MM.1S (cell line): ENCODE data around the gene LCN12.

Experiments used
- DNase-seq: peaks from one replicate; pipeline ENCODE4 v3.0.0-alpha.2; 2015
- H2AFZ ChIP-seq: fragments of 300-600 bp; sonication (generic); 2 replicates; pipeline ENCODE4 v1.6.0; 2016; ENCODE audit warnings: antibody characterized with exemption, low read length
- H3F3A ChIP-seq: fragments of 300-600 bp; sonication (generic); 2 replicates; pipeline ENCODE4 v1.6.1; 2016; ENCODE audit warnings: mild to moderate bottlenecking, antibody characterized with exemption, low read length, moderate library complexity, mixed read lengths; ENCODE audit not compliant: insufficient read depth
- H3K27ac ChIP-seq: fragments of 300-600 bp; sonication (generic); 2 replicates; pipeline ENCODE4 v1.5.1; 2016; ENCODE audit warnings: mild to moderate bottlenecking, low read length
- H3K27me3 ChIP-seq: fragments of 300-600 bp; sonication (generic); replicated peaks from 2 replicates; pipeline ENCODE4 v1.6.0; 2016; ENCODE audit warnings: low read length; ENCODE audit not compliant: insufficient read depth
- H3K36me3 ChIP-seq: fragments of 300-600 bp; sonication (generic); replicated peaks from 2 replicates; pipeline ENCODE4 v1.6.1; 2016; ENCODE audit warnings: mild to moderate bottlenecking, low read length, mixed read lengths; ENCODE audit not compliant: insufficient read depth
- H3K4me1 ChIP-seq: fragments of 300-600 bp; sonication (generic); 2 replicates; pipeline ENCODE4 v1.6.1; 2016; ENCODE audit warnings: low read length, mixed read lengths
- H3K4me2 ChIP-seq: fragments of 300-600 bp; sonication (generic); 2 replicates; pipeline ENCODE4 v1.6.0; 2016; ENCODE audit warnings: low read depth, low read length
- H3K4me3 ChIP-seq: fragments of 300-600 bp; sonication (generic); 2 replicates; pipeline ENCODE4 v1.5.1; 2016; ENCODE audit warnings: low read length, mixed read lengths
- H3K79me2 ChIP-seq: fragments of 300-600 bp; sonication (generic); 2 replicates; pipeline ENCODE4 v1.6.1; 2016; ENCODE audit warnings: mixed run types, low read length, mixed read lengths
- H3K9ac ChIP-seq: fragments of 300-600 bp; sonication (generic); 2 replicates; pipeline ENCODE4 v1.6.1; 2016; ENCODE audit warnings: low read length, mixed read lengths
- H3K9me2 ChIP-seq: fragments of 300-600 bp; sonication (generic); replicated peaks from 2 replicates; pipeline ENCODE4 v1.6.1; 2016; ENCODE audit warnings: mild to moderate bottlenecking, low read length, mixed read lengths; ENCODE audit not compliant: insufficient read depth
- H3K9me3 ChIP-seq: fragments of 300-600 bp; sonication (generic); replicated peaks from 2 replicates; pipeline ENCODE4 v1.6.1; 2016; ENCODE audit warnings: mild to moderate bottlenecking, low read length, mixed read lengths; ENCODE audit not compliant: insufficient read depth
- H4K20me1 ChIP-seq: fragments of 300-600 bp; sonication (generic); 2 replicates; pipeline ENCODE4 v1.6.1; 2016; ENCODE audit warnings: mild to moderate bottlenecking, low read length, moderate library complexity, mixed read lengths; ENCODE audit not compliant: insufficient read depth
- EZH2 ChIP-seq: fragments of 300-600 bp; sonication (generic); optimal IDR thresholded peaks from 2 replicates; pipeline ENCODE3; 2017; ENCODE audit warnings: low read depth, mild to moderate bottlenecking, antibody characterized with exemption, low read length, mixed read lengths
- EZH2phosphoT487 ChIP-seq: fragments of 300-600 bp; sonication (generic); IDR thresholded peaks from 2 replicates; pipeline ENCODE4 v1.6.1; 2018; ENCODE audit warnings: antibody characterized with exemption, low read length
- TF ChIP-seq, protein P1 (sequence below): fragments of 300-600 bp; sonication (generic); IDR thresholded peaks from 2 replicates; pipeline ENCODE4 v1.5.1; 2016; ENCODE audit warnings: antibody characterized with exemption, low read length, mixed read lengths

LCN12 gene

DNA sequence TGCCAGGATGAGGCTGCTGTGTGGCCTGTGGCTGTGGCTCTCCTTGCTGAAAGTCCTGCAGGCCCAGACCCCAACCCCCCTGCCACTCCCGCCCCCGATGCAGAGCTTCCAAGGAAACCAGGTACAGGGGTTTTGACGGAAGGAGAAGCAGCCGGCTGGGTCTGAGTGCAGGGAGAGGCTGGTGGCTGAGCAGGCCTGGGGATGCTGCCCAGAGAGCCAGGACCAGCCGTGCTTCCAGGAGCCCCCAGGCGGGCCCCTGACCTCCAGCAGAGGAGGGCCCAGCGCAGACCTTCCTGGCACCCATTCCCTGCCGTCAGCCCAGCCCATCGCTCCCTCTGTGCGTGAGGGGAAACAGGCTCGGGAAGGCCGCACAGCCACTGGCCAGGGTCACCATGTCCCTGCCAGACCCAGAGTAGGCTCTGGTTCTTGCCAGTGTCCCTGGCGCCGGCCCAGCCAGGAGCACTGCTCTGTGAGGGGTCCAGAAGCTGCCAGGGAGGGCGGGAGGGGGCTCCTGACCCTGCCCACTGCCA, 313 bp downstream of the LCN12 start:
- peaks cover 6% of the 10 kb centered on the region; the same call in 1 of the 2 replicates for H3K4me1 ChIP-seq
- H3K27me3 ChIP-seq: peaks cover 38% of the 10 kb centered on the region
- H3K9ac ChIP-seq: no peak overlapping the region
- no peaks in the 10 kb centered on the region for H3K9me3 ChIP-seq
- no peaks in the 10 kb centered on the region for H3K36me3 ChIP-seq
- no peaks in the 10 kb centered on the region for H3K9me2 ChIP-seq
- no peak overlapping the region for H2AFZ ChIP-seq
- H3K4me2 ChIP-seq: no peak overlapping the region
- DNase-seq: no peak
- H3K4me3 ChIP-seq: no peak overlapping the region
- H3F3A ChIP-seq: no peaks in the 10 kb centered on the region
- TF ChIP-seq, protein P1, sequence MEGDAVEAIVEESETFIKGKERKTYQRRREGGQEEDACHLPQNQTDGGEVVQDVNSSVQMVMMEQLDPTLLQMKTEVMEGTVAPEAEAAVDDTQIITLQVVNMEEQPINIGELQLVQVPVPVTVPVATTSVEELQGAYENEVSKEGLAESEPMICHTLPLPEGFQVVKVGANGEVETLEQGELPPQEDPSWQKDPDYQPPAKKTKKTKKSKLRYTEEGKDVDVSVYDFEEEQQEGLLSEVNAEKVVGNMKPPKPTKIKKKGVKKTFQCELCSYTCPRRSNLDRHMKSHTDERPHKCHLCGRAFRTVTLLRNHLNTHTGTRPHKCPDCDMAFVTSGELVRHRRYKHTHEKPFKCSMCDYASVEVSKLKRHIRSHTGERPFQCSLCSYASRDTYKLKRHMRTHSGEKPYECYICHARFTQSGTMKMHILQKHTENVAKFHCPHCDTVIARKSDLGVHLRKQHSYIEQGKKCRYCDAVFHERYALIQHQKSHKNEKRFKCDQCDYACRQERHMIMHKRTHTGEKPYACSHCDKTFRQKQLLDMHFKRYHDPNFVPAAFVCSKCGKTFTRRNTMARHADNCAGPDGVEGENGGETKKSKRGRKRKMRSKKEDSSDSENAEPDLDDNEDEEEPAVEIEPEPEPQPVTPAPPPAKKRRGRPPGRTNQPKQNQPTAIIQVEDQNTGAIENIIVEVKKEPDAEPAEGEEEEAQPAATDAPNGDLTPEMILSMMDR: no peak
- TF ChIP-seq EZH2phosphoT487: no peak
- TF ChIP-seq EZH2: no peak
- H3K27ac ChIP-seq: no peak overlapping the region
- no peaks in the 10 kb centered on the region for H4K20me1 ChIP-seq
- H3K79me2 ChIP-seq: no peaks in the 10 kb centered on the region

DNA sequence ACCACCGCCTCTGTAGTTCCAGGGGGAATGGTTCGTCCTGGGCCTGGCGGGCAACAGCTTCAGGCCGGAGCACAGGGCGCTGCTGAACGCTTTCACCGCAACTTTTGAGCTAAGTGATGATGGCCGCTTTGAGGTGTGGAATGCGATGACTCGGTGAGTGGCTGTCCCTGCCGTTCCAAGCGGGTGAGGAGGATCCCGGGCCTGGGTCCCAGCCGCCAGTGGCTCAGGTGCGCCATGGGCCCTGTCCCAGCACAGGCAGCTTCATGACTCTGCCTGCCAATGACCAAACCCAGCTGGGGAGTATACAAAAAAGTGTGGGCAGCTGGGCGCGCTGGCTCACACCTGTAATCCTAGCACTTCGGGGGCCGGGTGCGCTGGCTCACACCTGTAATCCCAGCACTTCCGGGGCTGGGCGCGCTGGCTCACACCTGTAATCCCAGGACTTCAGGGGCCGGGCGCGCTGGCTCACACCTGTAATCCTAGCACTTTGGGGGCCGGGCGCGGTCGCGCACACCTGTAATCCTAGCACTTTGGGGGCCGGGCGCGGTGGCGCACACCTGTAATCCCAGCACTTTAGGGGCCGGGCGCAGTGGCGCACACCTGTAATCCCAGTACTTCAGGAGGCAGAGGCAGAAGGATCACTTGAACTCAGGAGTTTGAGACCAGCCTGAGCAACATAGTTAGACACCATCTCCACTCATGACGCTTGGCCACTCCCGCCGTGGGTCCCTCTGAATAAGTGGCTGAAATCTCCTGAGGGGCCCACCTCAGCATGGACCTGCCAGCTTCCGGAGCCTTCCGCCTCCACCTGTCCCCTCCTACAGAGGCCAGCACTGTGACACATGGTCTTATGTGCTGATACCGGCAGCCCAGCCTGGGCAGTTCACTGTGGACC, 1.1 kb downstream of the LCN12 start:
- H3K4me3 ChIP-seq: no peak overlapping the region
- no peaks in the 10 kb centered on the region for H3K36me3 ChIP-seq
- TF ChIP-seq EZH2phosphoT487: no peak
- TF ChIP-seq, protein P1: no peak
- TF ChIP-seq EZH2: no peak
- no peak overlapping the region for H2AFZ ChIP-seq
- no peaks in the 10 kb centered on the region for H4K20me1 ChIP-seq
- no peaks in the 10 kb centered on the region for H3K79me2 ChIP-seq
- no peaks in the 10 kb centered on the region for H3K9me3 ChIP-seq
- H3K9me2 ChIP-seq: no peaks in the 10 kb centered on the region
- no peak overlapping the region for H3K9ac ChIP-seq
- H3K27ac ChIP-seq: no peak overlapping the region
- H3K4me1 ChIP-seq: peaks cover 6% of the 10 kb centered on the region; the same call in 1 of the 2 replicates
- peaks cover 46% of the 10 kb centered on the region for H3K27me3 ChIP-seq
- H3F3A ChIP-seq: no peaks in the 10 kb centered on the region
- H3K4me2 ChIP-seq: no peak overlapping the region
- no peak for DNase-seq

DNA sequence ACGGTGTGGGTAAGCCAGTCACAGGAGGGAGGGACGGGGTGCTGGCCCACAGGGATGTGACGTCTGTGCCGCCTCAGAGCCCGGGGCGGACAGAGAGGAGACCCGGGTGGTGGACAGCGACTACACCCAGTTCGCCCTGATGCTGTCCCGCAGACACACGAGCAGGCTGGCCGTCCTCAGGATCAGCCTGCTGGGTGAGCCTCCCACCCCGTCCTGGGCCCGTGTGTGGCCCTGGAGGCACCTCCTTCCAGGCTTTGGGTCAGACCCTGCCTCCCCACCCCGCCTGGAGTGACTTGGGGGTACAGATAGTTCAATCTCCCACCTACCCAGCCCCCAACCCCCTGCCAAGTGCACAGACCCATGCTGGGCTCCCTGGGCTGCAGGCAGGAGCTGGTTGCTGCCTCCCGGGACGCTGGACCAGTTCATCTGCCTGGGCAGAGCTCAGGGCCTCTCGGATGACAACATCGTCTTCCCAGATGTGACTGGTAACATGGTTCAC, 1.7 kb downstream of the LCN12 start:
- Histone ChIP-seq H3K79me2 (no peaks in the 10 kb centered on the region), H3K27ac (no peak overlapping the region), H3K9ac (no peak overlapping the region), H3K27me3 (peaks cover 53% of the 10 kb centered on the region), H3K4me3 (no peak overlapping the region), H4K20me1 (no peaks in the 10 kb centered on the region), H3K36me3 (no peaks in the 10 kb centered on the region), H3K4me2 (no peak overlapping the region), H3K4me1 (peaks cover 6% of the 10 kb centered on the region; the same call in 1 of the 2 replicates), H2AFZ (no peak overlapping the region), H3F3A (no peaks in the 10 kb centered on the region), H3K9me2 (no peaks in the 10 kb centered on the region), H3K9me3 (no peaks in the 10 kb centered on the region)
- TF ChIP-seq, protein P1: no peak
- TF ChIP-seq EZH2phosphoT487 (no peak), EZH2 (no peak)
- DNase-seq: no peak
